Measurements from ENCODE around the gene CPEB2.

Gene CPEB2

GRCh38 chr4:15116509-15117079 is 114.3 kb downstream of the CPEB2 start:
- no peaks in the 10 kb centered on the region for H3K27me3 ChIP-seq (ENCODE audit: control insufficient read depth, insufficient read depth, low read length)
- H3K27ac ChIP-seq (ENCODE audit: low read depth, low read length): no peak overlapping the region
- H3K36me3 ChIP-seq (ENCODE audit: control insufficient read depth, insufficient read depth, low read length): no peaks in the 10 kb centered on the region
- no peak overlapping the region for H3K4me3 ChIP-seq (ENCODE audit: low read length)
- no peak overlapping the region for H3K9ac ChIP-seq (ENCODE audit: low read length)
- no peaks in the 10 kb centered on the region for H3K4me1 ChIP-seq (ENCODE audit: control insufficient read depth, insufficient read depth, low read length)

- Histone ChIP-seq H3K36me3 (ENCODE audit: control insufficient read depth, insufficient read depth, low read length) (no peaks in the 10 kb centered on the region), H3K4me1 (ENCODE audit: control insufficient read depth, insufficient read depth, low read length) (no peaks in the 10 kb centered on the region), H3K27ac (ENCODE audit: low read depth, low read length) (no peak overlapping the region), H3K9ac (ENCODE audit: low read length) (no peak overlapping the region), H3K27me3 (ENCODE audit: control insufficient read depth, insufficient read depth, low read length) (no peaks in the 10 kb centered on the region), H3K4me3 (ENCODE audit: low read length) (no peak overlapping the region)
Measured at GRCh38 chr4:15117270-15117946, 115.1 kb downstream of the CPEB2 start.

DNA sequence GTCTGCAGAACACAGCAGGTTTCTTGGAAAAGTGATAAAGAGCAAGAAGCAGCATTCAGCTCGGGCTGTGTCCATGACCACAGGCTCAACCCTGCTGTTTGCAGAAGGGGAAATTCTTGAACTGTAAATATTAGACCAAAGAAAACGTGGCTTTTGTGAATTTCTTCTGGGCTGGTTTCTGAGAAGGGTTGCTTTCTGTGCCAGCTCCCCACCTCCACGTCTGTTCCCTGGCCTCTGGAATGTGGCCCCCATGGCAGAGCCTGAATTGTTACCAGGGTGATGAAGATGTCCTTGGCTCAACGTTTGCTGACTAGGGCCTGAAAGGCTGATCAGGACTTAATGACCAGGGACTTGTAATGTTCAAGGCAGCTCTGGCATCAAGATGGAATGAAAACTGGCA is 116.0 kb downstream of the CPEB2 start:
- Histone ChIP-seq H3K36me3 (ENCODE audit: control insufficient read depth, insufficient read depth, low read length) (no peaks in the 10 kb centered on the region), H3K4me1 (ENCODE audit: control insufficient read depth, insufficient read depth, low read length) (no peaks in the 10 kb centered on the region), H3K4me3 (ENCODE audit: low read length) (no peak overlapping the region), H3K27ac (ENCODE audit: low read depth, low read length) (no peak overlapping the region), H3K27me3 (ENCODE audit: control insufficient read depth, insufficient read depth, low read length) (no peaks in the 10 kb centered on the region), H3K9ac (ENCODE audit: low read length) (no peak overlapping the region)
